MM.1S (cell line): ENCODE data around the gene DAP.

Experiments
- CTCF ChIP-seq: fragments of 300-600 bp; sonication (generic); IDR thresholded peaks from 2 replicates; pipeline ENCODE4 v1.5.1; 2016; ENCODE audit warnings: antibody characterized with exemption, low read length, mixed read lengths
- EZH2phosphoT487 ChIP-seq: fragments of 300-600 bp; sonication (generic); IDR thresholded peaks from 2 replicates; pipeline ENCODE4 v1.6.1; 2018; ENCODE audit warnings: antibody characterized with exemption, low read length

- no peak for TF ChIP-seq CTCF
- TF ChIP-seq EZH2phosphoT487, result no peak
Observed at GRCh38 chr5:10648806-10649665, 112.0 kb downstream of the DAP start.
